CD14-positive monocyte (primary cell): ENCODE results near the gene F2. TPM values are rescaled to one million over a fixed set of nuclear protein-coding genes. Genes with fewer than 3 reads are reported as not detected.

Source experiments
- DNase-seq, 3 donors: peaks; one replicate each; pipeline ENCODE4 v3.0.0-alpha.2; 2011 to 2022
- H2AFZ ChIP-seq: 2 replicates; pipeline ENCODE4 v1.6.0; 2012; ENCODE audit warnings: mild to moderate bottlenecking, low read depth, low read length, inconsistent platforms; ENCODE audit not compliant: insufficient read depth, poor library complexity, severe bottlenecking
- H3K27ac ChIP-seq, 2 donors: 1 replicate in 1 of 2; 2 replicates in 1 of 2; pipeline ENCODE4 v1.5.1; 2012 to 2013; ENCODE audit warnings: low read length in 2 of 2, control low read depth in 1 of 2, inconsistent platforms in 1 of 2, low read depth in 1 of 2, mild to moderate bottlenecking in 1 of 2
- H3K27me3 ChIP-seq, 2 donors: one replicate each; pipeline versions ENCODE4 v1.6.0 to v1.6.1; 2011 to 2013; ENCODE audit warnings: low read length in 2 of 2; ENCODE audit not compliant: control insufficient read depth in 2 of 2, insufficient read depth in 2 of 2
- H3K36me3 ChIP-seq, 2 donors: replicated peaks in 1 of 2; 1 replicate in 1 of 2; 2 replicates in 1 of 2; pipeline versions ENCODE4 v1.5.1 to v1.6.1; 2012 to 2013; ENCODE audit warnings: low read length in 2 of 2, control low read depth in 1 of 2, inconsistent platforms in 1 of 2, mild to moderate bottlenecking in 1 of 2; ENCODE audit not compliant: insufficient read depth in 2 of 2, control insufficient read depth in 1 of 2
- H3K4me1 ChIP-seq, 2 donors: 1 replicate in 1 of 2; 2 replicates in 1 of 2; pipeline versions ENCODE4 v1.5.1 to v1.6.1; 2012 to 2013; ENCODE audit warnings: low read length in 2 of 2, control low read depth in 1 of 2, inconsistent platforms in 1 of 2, mild to moderate bottlenecking in 1 of 2, moderate library complexity in 1 of 2; ENCODE audit not compliant: insufficient read depth in 2 of 2, control insufficient read depth in 1 of 2
- H3K4me2 ChIP-seq: replicated peaks from 2 replicates; pipeline ENCODE3; 2012; ENCODE audit warnings: low read length, moderate library complexity, mild to moderate bottlenecking; ENCODE audit not compliant: poor library complexity, severe bottlenecking; ENCODE audit errors: extremely low read depth
- H3K4me3 ChIP-seq, 3 experiments: fragments of 200-600 bp in 1 of 3; sonication (generic) in 1 of 3; replicated peaks in 1 of 3; 1 replicate in 2 of 3; 2 replicates in 1 of 3; pipeline ENCODE4 v1.5.1; 2011 to 2013; ENCODE audit warnings: low read length in 3 of 3, mild to moderate bottlenecking in 3 of 3, control low read depth in 2 of 3, low read depth in 2 of 3, inconsistent platforms in 1 of 3, moderate library complexity in 1 of 3
- H3K79me2 ChIP-seq: 2 replicates; pipeline ENCODE4 v1.6.0; 2012; ENCODE audit warnings: mild to moderate bottlenecking, control low read depth, inconsistent platforms, low read length, moderate library complexity; ENCODE audit not compliant: insufficient read depth
- H3K9ac ChIP-seq: 2 replicates; pipeline ENCODE4 v1.6.0; 2017; ENCODE audit warnings: low read length, mild to moderate bottlenecking; ENCODE audit not compliant: insufficient read depth, poor library complexity, severe bottlenecking
- H3K9me3 ChIP-seq, 2 donors: replicated peaks in 1 of 2; 1 replicate in 1 of 2; 2 replicates in 1 of 2; pipeline versions ENCODE4 v1.5.1 to v1.6.1; 2012 to 2013; ENCODE audit warnings: low read length in 2 of 2, control low read depth in 1 of 2; ENCODE audit not compliant: control insufficient read depth in 1 of 2, insufficient read depth in 1 of 2
- H4K20me1 ChIP-seq: 2 replicates; pipeline ENCODE4 v1.6.0; 2012; ENCODE audit warnings: mild to moderate bottlenecking, low read length, control low read depth, moderate library complexity; ENCODE audit not compliant: insufficient read depth
- H3K27ac Mint-ChIP-seq, 7 donors: one replicate each; pipeline ENCODE4 v1.8.0; 2020; ENCODE audit warnings: mild to moderate bottlenecking in 7 of 7, mixed read lengths in 7 of 7, moderate library complexity in 6 of 7, inconsistent platforms in 2 of 7
- H3K27me3 Mint-ChIP-seq, 3 donors: one replicate each; pipeline ENCODE4 v1.8.0; 2021 to 2022; ENCODE audit warnings: low read depth in 3 of 3, mild to moderate bottlenecking in 3 of 3, mixed read lengths in 3 of 3, moderate library complexity in 3 of 3, inconsistent platforms in 1 of 3
- H3K36me3 Mint-ChIP-seq, 2 donors: one replicate each; pipeline ENCODE4 v1.8.0; 2020; ENCODE audit warnings: mixed read lengths in 2 of 2, inconsistent platforms in 1 of 2, mild to moderate bottlenecking in 1 of 2
- H3K4me1 Mint-ChIP-seq: one replicate; pipeline ENCODE4 v1.8.0; 2020; ENCODE audit warnings: mild to moderate bottlenecking, mixed read lengths
- H3K4me3 Mint-ChIP-seq, 2 donors: one replicate each; pipeline ENCODE4 v1.8.0; 2020; ENCODE audit warnings: mild to moderate bottlenecking in 2 of 2, mixed read lengths in 2 of 2, moderate library complexity in 1 of 2
- H3K9me3 Mint-ChIP-seq, 7 donors: one replicate each; pipeline ENCODE4 v1.8.0; 2020 to 2022; ENCODE audit warnings: mixed read lengths in 7 of 7, mild to moderate bottlenecking in 6 of 7, moderate library complexity in 6 of 7, inconsistent platforms in 2 of 7
- CTCF ChIP-seq: fragments of 200-600 bp; IDR thresholded peaks from one replicate; pipeline ENCODE4 v1.8.0; 2022; ENCODE audit warnings: antibody characterized with exemption, mild to moderate bottlenecking
- WGBS: methylation state at CpG from one replicate; pipeline ENCODE4 v1.1.5; 2013; ENCODE audit warnings: missing lambda C conversion rate; ENCODE audit not compliant: insufficient coverage; 5-methylcytosine and 5-hydroxymethylcytosine counted together
- intact Hi-C, 2 donors: fragments of 100-400 bp; cut with micrococcal nuclease; formaldehyde crosslinking; loops; one replicate each; pipeline versions ENCODE4 v1.15.0 to v1.15.1; 2023
- polyA plus RNA-seq, 3 donors: library from polyadenylated mRNA; depleted of rRNA in 1 of 3; unstranded in 2 of 3; stranded (reverse) in 1 of 3; fragments of 300-500 nt in 2 of 3; fragments of >200 nt in 1 of 3; fragmentation: Illumina TruSeq in 2 of 3; gene quantifications; 1 replicate in 2 of 3; 2 replicates in 1 of 3; pipeline ENCODE4 v1.2.3, GENCODE V29; 2012 to 2021

F2 gene
- polyA plus RNA-seq, 3 donors = not detected

- Histone ChIP-seq H3K4me2 (peak overlapping the region; percentile 57), H3K9ac (peak overlapping the region; percentile 61), H4K20me1 (no peaks in the 10 kb centered on the region), H3K36me3 (peaks cover 37 to 47% of the 10 kb centered on the region in 2 donors), H3K79me2 (peaks cover 46% of the 10 kb centered on the region), H3K27me3 (no peaks in the 10 kb centered on the region), H3K4me3 (peak overlapping the region in 1 of 3 experiments; percentile 51), H3K9me3 (no peaks in the 10 kb centered on the region), H3K4me1 (peaks cover 73 to 76% of the 10 kb centered on the region in 2 donors), H2AFZ (no peak overlapping the region), H3K27ac (peak overlapping the region; percentile 94 to 95)
- TF ChIP-seq CTCF = no peak
- H3K27me3 Mint-ChIP-seq = no peaks in the 10 kb centered on the region
- peak; percentile 73 to 92 (median 84) for DNase-seq
- H3K27ac Mint-ChIP-seq = peak overlapping the region; percentile 88 to 97 (median 94)
- intact Hi-C loops = no loop called here
- H3K4me3 Mint-ChIP-seq = peak overlapping the region; percentile 59 to 76
- peaks cover 0 to 7% (median 3%) of the 10 kb centered on the region in 7 donors for H3K9me3 Mint-ChIP-seq
- peaks cover 72% of the 10 kb centered on the region for H3K4me1 Mint-ChIP-seq
- H3K36me3 Mint-ChIP-seq = peaks cover 55 to 74% of the 10 kb centered on the region in 2 donors
- WGBS = 4% methylated on average over 6 of the region's 15 CpGs
Observed at GRCh38 chr11:46676436-46677158, 42.4 kb upstream of the F2 start.

DNA sequence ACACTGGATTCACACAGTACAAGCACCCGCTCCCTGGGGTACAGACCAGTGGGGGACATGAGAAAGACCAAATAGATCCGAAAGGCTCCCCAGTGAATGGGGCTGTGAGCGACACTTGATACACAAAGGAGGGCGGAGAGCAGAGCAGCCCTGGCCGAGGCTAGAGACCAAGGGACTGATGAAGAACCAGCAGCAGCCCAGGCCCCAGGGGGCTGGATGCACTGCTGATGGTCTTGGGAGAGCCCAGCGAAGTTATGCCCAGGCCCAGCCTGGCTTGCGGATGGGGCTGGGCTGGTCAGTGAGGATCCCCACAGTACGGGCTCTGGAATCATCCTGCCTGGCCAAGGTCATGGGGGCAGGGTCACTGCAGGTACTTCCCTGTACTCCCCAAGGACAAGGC lies 41.8 kb upstream of the F2 start:
- H3K9me3 Mint-ChIP-seq = peaks cover 0 to 7% (median 3%) of the 10 kb centered on the region in 7 donors
- 83% methylated on average over 8 of the region's 8 CpGs for WGBS
- no peak for TF ChIP-seq CTCF
- Histone ChIP-seq H3K4me3 (peak overlapping the region in 1 of 3 experiments; percentile 51), H3K36me3 (peaks cover 43 to 53% of the 10 kb centered on the region in 2 donors), H3K9ac (no peak overlapping the region), H3K27ac (peak overlapping the region; percentile 94 to 95), H3K4me1 (peaks cover 68 to 70% of the 10 kb centered on the region in 2 donors), H3K4me2 (peak overlapping the region; percentile 57), H3K79me2 (peaks cover 45% of the 10 kb centered on the region), H3K9me3 (no peaks in the 10 kb centered on the region), H4K20me1 (no peaks in the 10 kb centered on the region), H2AFZ (no peak overlapping the region), H3K27me3 (no peaks in the 10 kb centered on the region)
- intact Hi-C loops = no loop called here
- H3K36me3 Mint-ChIP-seq = peaks cover 56 to 74% of the 10 kb centered on the region in 2 donors
- peak overlapping the region; percentile 88 to 97 (median 94) for H3K27ac Mint-ChIP-seq
- H3K4me3 Mint-ChIP-seq = peak overlapping the region in 1 of 2 donors; percentile 76
- no peak for DNase-seq
- H3K27me3 Mint-ChIP-seq = no peaks in the 10 kb centered on the region
- peaks cover 66% of the 10 kb centered on the region for H3K4me1 Mint-ChIP-seq
